Cardiac fibroblast (primary cell): ENCODE measurements around the gene SGMS2.

ENCODE experiments used
- DNase-seq, 2 donors: peaks; one replicate each; pipeline versions ENCODE4 v3.0.0 to v3.0.0-alpha.2; 2010; ENCODE audit warnings: low read depth in 2 of 2
- H3K4me3 ChIP-seq, 2 donors: replicated peaks in 1 of 2; 1 replicate in 1 of 2; 2 replicates in 1 of 2; pipeline ENCODE4 v1.5.1; 2011; ENCODE audit warnings: low read depth in 2 of 2, low read length in 2 of 2, mild to moderate bottlenecking in 2 of 2, moderate library complexity in 1 of 2
- TF ChIP-seq, protein P1 (sequence below): IDR thresholded peaks from one replicate; pipeline ENCODE4 v1.5.1; 2011; ENCODE audit warnings: low read depth, mild to moderate bottlenecking, low read length, inconsistent platforms

The SGMS2 gene

DNA sequence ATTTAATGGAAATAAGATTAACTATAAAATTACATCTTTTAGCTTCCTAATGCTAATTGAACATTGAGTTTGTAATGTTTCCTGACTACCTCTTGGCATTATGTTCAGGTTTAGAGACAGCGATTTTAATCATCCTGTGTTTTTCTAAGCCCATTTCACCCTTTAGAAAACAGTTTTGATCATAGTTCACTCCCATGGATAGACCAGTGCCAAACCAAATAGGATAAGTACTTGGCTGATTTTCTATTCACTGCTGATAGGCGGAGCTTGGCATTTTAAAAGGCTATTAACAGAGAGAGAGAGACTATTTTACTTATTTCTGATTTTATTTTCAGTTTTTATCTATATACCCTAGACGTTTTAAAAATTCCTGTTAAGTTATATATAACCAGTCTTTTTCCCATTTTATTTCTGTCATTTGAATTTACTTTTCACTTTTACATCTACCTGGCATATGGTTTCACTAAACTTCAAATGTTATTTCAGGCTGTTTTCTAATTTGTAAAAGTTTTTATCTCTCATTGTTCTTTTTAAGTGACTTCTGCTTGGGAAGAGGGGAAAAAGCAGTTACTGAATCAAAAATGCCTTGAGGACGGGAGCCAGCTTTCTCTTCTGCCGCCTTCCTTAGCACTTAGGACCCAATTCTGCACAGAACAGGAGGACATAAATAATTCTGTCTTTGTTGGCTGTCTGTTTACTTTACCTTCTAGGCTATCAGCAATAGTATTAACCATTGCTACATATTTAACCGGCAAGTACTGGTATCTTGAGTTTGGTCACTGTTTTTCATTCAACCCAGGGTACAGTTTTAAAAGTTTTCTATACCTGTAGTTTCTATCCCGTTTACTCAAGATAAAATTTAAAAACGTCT lies 46.4 kb downstream of the SGMS2 start:
- no peak overlapping the region for H3K4me3 ChIP-seq
- TF ChIP-seq, protein P1, sequence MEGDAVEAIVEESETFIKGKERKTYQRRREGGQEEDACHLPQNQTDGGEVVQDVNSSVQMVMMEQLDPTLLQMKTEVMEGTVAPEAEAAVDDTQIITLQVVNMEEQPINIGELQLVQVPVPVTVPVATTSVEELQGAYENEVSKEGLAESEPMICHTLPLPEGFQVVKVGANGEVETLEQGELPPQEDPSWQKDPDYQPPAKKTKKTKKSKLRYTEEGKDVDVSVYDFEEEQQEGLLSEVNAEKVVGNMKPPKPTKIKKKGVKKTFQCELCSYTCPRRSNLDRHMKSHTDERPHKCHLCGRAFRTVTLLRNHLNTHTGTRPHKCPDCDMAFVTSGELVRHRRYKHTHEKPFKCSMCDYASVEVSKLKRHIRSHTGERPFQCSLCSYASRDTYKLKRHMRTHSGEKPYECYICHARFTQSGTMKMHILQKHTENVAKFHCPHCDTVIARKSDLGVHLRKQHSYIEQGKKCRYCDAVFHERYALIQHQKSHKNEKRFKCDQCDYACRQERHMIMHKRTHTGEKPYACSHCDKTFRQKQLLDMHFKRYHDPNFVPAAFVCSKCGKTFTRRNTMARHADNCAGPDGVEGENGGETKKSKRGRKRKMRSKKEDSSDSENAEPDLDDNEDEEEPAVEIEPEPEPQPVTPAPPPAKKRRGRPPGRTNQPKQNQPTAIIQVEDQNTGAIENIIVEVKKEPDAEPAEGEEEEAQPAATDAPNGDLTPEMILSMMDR: no peak
- DNase-seq: peak; percentile 50 to 52

DNA sequence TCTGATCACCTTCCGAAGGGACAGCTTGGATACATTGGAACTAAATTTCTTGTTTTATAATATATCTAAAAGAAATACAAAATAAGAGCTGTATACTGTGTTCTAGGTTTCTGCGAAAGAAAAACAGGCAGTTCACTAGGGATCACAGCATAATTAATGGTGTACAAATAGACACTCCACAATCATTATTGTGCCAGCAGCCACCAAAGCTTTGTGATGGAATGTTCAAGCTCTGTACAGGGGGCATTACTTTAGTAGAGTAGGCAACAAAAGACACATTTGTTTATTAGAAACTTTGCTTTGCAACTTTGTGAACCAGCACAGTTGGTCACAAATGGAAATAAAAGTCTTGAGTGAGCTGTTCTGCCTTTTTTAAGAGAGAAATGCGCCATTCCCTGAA lies 49.3 kb downstream of the SGMS2 start:
- no peak overlapping the region for H3K4me3 ChIP-seq
- TF ChIP-seq, protein P1: no peak
- DNase-seq: no peak

GRCh38 chr4:107876099-107876498 lies 51.4 kb downstream of the SGMS2 start:
- no peak for DNase-seq
- TF ChIP-seq, protein P1: no peak
- H3K4me3 ChIP-seq: no peak overlapping the region

GRCh38 chr4:107877361-107877760 lies 52.6 kb downstream of the SGMS2 start:
- TF ChIP-seq, protein P1: no peak
- no peak for DNase-seq
- H3K4me3 ChIP-seq: no peak overlapping the region

- TF ChIP-seq, protein P1: no peak
- no peak overlapping the region for H3K4me3 ChIP-seq
- DNase-seq: peak in 1 of 2 donors; percentile 13
Observed at GRCh38 chr4:107885865-107886264, 61.1 kb downstream of the SGMS2 start.

- TF ChIP-seq, protein P1: no peak
- peak in 1 of 2 donors; percentile 24 for DNase-seq
Observed at GRCh38 chr4:107888237-107888636, 63.5 kb downstream of the SGMS2 start.

More at GRCh38 chr4:107888237-107888636, 63.5 kb downstream of the SGMS2 start:
- no peak overlapping the region for H3K4me3 ChIP-seq
